Activated T-helper 17 cell treated with anti-CD3 and anti-CD28 coated beads, Interleukin-2, amount 50 U/mL, for 72 hours (primary cell): ENCODE results near the gene RETREG3. TPM values are rescaled to one million over a fixed set of nuclear protein-coding genes. Genes with fewer than 3 reads are reported as not detected.
"Not testable (repeated sequence)": the region's sequence is repeated elsewhere in the genome, so short reads cannot be mapped to it uniquely, and the experiment has no call there.

Experiments
- ATAC-seq: fragments of 150-1000 bp; cut with Tn5 transposase; replicated peaks from 2 replicates; pipeline ENCODE4 v1.10.0; 2021; ENCODE audit warnings: mild to moderate bottlenecking, moderate library complexity
- H3K27ac Mint-ChIP-seq: one replicate; pipeline ENCODE4 v1.8.0; 2022; ENCODE audit warnings: mixed read lengths
- H3K27me3 Mint-ChIP-seq: one replicate; pipeline ENCODE4 v1.8.0; 2022; ENCODE audit warnings: mixed read lengths
- H3K36me3 Mint-ChIP-seq: one replicate; pipeline ENCODE4 v1.8.0; 2022; ENCODE audit warnings: low read depth, mild to moderate bottlenecking, mixed read lengths
- H3K4me1 Mint-ChIP-seq: one replicate; pipeline ENCODE4 v1.8.0; 2022; ENCODE audit warnings: mixed read lengths
- H3K4me3 Mint-ChIP-seq: one replicate; pipeline ENCODE4 v1.8.0; 2022; ENCODE audit warnings: mild to moderate bottlenecking, mixed read lengths
- H3K9me3 Mint-ChIP-seq: one replicate; pipeline ENCODE4 v1.8.0; 2022; ENCODE audit warnings: mixed read lengths
- total RNA-seq, 2 donors: library from RNA; stranded (reverse); gene quantifications; one replicate each; pipeline ENCODE4 v1.2.3, GENCODE V29; 2022

The RETREG3 gene
- total RNA-seq, 2 donors from 2014 or later = 38.5 to 50.7 TPM

DNA sequence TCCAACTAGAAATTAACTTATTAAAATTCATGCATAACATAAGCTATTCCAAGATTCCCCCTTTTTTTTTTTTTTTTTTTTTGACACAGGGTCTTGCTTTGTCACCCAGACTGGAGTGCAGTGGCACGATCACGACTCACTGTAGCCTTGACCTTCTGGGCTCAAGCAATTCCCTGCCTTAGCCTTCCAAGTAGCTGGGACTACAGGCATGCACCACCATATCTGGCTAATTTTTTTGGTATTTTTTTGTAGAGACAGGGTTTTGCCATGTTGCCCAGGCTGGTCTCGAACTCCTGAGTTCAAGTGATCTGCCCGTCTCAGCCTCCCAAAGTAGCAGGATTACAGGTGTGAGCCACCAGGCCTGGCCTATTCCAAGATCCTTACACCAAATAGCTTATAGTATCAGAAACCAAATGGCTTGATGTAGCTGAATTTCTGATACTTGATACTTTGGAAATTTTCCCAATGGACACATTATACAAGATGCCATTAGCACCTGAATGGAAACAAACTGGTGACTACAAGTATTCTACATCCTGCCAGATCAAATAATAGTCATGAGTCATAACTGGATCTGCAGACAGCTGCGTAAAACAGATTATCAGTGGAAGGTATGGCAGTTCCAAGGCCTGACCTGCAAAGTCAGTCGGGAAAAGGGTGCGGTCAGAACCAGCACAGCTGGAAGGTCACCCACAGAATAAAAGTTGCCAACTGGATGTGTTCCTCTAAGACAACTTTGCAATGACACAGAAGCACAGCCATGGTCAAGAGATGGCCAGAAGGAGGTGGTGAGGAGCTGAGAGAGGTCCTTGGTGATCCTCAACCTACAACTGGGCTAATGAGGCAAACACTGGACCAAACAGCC is 14.8 kb upstream of the RETREG3 start:
- Mint-ChIP-seq H3K27me3 (no peaks in the 10 kb centered on the region), H3K4me1 (no peaks in the 10 kb centered on the region), H3K27ac (no peak overlapping the region), H3K4me3 (no peak overlapping the region), H3K36me3 (no peaks in the 10 kb centered on the region), H3K9me3 (no peaks in the 10 kb centered on the region)
- ATAC-seq = no peak

- Mint-ChIP-seq H3K27me3 (no peaks in the 10 kb centered on the region), H3K36me3 (no peaks in the 10 kb centered on the region), H3K9me3 (no peaks in the 10 kb centered on the region), H3K27ac (no peak overlapping the region), H3K4me1 (no peaks in the 10 kb centered on the region), H3K4me3 (no peak overlapping the region)
- ATAC-seq = no peak
Measured at GRCh38 chr17:42623271-42623670, 14.1 kb upstream of the RETREG3 start.

DNA sequence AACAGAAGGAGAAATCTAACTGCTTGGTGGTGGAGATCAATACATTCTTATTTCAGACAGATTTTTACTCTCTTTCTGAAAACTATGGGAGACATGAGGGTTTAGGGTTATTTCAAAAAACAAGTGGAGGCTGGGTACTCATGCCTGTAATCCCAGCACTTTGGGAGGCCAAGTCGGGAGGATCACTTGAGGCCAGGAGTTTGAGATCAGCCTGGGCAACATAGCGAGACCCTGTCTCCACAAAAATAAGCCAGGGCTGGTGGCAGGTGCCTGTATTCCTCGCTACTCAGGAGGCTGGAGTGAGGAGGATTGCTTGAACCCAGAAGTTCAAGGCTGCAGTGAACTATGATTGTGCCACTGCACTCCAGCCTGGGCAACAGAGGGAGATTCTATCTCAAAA is 12.8 kb upstream of the RETREG3 start:
- not testable (repeated sequence) for H3K36me3 Mint-ChIP-seq, H3K4me3 Mint-ChIP-seq, H3K27me3 Mint-ChIP-seq, H3K4me1 Mint-ChIP-seq, H3K27ac Mint-ChIP-seq, H3K9me3 Mint-ChIP-seq, ATAC-seq

DNA sequence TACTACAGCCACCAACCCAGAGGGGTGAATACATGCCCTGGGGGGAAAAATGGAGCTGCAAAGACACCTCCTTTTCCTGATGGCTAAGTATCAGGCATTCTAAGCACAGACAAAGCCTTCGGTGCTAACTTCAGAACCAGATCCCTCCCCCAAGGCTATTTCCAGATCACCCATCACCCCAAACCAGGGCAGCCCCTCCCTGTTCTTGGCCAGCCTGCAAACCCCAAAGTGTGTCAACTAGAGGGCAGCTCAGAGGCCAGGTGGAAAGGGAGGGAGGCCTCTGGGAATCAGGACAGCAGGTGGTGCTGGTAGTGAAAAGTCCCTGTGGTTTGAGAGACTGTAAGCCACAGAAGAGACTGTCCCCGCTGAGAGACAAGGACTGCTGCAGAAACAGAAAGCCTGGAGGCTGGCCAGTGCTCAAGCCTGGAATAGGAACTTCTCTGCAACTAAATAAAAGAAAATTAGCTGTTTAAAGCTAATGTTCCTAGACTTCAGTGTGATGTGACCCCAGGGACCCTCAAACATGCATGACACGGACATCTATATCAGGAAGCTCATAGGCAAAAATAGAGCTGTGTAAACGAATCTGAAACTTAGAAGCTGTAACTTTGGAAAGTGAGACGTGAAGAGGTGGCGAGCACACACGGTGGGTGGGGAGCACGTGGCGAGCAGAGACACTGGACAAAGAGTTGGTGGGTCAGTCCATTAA is 9.4 kb upstream of the RETREG3 start:
- Mint-ChIP-seq H3K36me3 (peaks cover 24% of the 10 kb centered on the region), H3K4me1 (no peaks in the 10 kb centered on the region), H3K27ac (peak overlapping the region; percentile 28), H3K4me3 (no peak overlapping the region), H3K27me3 (no peaks in the 10 kb centered on the region), H3K9me3 (no peaks in the 10 kb centered on the region)
- peak; percentile 57 for ATAC-seq

- no peak overlapping the region for H3K4me3 Mint-ChIP-seq
- H3K36me3 Mint-ChIP-seq = peaks cover 30% of the 10 kb centered on the region
- peak overlapping the region; percentile 28 for H3K27ac Mint-ChIP-seq
- H3K4me1 Mint-ChIP-seq = no peaks in the 10 kb centered on the region
- no peak for ATAC-seq
- H3K27me3 Mint-ChIP-seq = no peaks in the 10 kb centered on the region
- H3K9me3 Mint-ChIP-seq = no peaks in the 10 kb centered on the region
Measured at GRCh38 chr17:42617956-42618431, 8.8 kb upstream of the RETREG3 start.

DNA sequence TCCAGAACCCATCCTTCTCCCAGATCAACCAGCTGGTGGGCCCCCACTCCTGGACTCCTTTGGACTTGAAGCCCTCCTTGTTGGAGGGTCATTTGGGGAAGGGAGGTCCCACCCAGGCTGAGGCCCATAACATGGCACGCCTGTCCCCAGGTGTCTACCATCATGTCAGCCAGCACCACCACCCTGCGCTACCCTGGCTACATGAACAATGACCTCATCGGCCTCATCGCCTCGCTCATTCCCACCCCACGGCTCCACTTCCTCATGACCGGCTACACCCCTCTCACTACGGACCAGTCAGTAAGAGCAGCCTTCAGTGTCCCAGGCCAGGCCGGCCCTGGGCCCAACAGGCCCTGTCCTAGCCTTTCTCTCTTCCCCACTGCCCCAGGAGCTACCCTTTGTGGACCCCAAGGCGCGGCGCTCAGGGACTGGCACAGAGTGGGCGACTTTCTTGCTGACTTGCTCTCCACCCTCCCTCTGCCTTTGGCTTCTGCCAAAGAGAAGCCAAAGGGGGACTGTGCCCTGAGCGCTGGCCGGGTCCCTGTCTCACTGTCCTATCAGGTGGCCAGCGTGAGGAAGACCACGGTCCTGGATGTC is 4.6 kb upstream of the RETREG3 start:
- Mint-ChIP-seq H3K9me3 (no peaks in the 10 kb centered on the region), H3K27ac (no peak overlapping the region), H3K4me3 (no peak overlapping the region), H3K36me3 (peaks cover 48% of the 10 kb centered on the region), H3K4me1 (no peaks in the 10 kb centered on the region), H3K27me3 (no peaks in the 10 kb centered on the region)
- no peak for ATAC-seq

GRCh38 chr17:42612013-42612412 is 2.8 kb upstream of the RETREG3 start:
- Mint-ChIP-seq H3K4me3 (no peak overlapping the region), H3K4me1 (no peaks in the 10 kb centered on the region), H3K36me3 (peaks cover 48% of the 10 kb centered on the region), H3K9me3 (no peaks in the 10 kb centered on the region), H3K27ac (no peak overlapping the region), H3K27me3 (no peaks in the 10 kb centered on the region)
- no peak for ATAC-seq

DNA sequence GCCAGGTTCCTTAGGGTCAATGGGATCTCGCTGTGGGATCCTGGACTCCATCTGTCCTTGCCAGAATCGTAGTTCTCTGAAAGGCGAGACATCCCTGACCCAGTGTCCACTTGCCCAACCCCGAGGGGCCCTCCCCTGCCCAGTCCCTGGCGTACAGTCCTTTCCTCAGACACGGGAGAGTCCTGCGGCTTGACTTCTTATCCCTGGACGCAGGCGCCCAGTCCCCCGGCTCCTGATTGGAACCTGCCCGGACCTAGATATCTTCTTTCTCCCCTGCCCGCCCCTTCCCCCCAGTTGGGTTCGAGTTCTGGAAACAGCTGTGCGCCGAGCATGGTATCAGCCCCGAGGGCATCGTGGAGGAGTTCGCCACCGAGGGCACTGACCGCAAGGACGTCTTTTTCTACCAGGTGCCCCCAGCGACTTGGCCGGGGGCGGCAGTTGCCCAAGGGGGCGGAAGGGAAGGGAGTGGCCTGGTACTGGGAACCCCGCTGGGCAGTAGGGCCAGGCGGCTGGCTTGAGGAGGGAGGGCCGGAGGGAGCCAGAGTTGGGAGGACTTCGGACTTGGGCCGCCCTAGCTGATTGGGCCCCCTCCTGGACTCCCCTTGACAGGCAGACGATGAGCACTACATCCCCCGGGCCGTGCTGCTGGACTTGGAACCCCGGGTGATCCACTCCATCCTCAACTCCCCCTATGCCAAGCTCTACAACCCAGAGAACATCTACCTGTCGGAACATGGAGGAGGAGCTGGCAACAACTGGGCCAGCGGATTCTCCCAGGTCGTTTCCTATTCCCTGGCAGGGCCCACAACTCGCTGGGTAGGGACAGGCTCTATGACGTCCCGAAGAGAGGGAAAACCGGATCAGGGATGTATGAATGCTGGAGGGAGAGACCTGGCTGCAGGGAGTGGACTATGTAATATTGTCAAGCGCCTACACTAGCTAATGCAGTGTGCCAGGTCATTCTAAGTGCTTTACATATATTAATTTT is 934 bp upstream of the RETREG3 start:
- Mint-ChIP-seq H3K36me3 (peaks cover 56% of the 10 kb centered on the region), H3K4me3 (peak overlapping the region; percentile 96), H3K27ac (peak overlapping the region; percentile 94)
- H3K27me3 Mint-ChIP-seq, H3K4me1 Mint-ChIP-seq, H3K9me3 Mint-ChIP-seq: not testable (repeated sequence)
- ATAC-seq = peak; percentile 1

- peaks cover 56% of the 10 kb centered on the region for H3K36me3 Mint-ChIP-seq
- no peaks in the 10 kb centered on the region for H3K9me3 Mint-ChIP-seq
- H3K27ac Mint-ChIP-seq = peak overlapping the region; percentile 94
- no peaks in the 10 kb centered on the region for H3K27me3 Mint-ChIP-seq
- ATAC-seq = peak; percentile 60
- H3K4me1 Mint-ChIP-seq = peaks cover 8% of the 10 kb centered on the region
- H3K4me3 Mint-ChIP-seq = peak overlapping the region; percentile 96
Measured at GRCh38 chr17:42608305-42609181, 631 bp downstream of the RETREG3 start.

DNA sequence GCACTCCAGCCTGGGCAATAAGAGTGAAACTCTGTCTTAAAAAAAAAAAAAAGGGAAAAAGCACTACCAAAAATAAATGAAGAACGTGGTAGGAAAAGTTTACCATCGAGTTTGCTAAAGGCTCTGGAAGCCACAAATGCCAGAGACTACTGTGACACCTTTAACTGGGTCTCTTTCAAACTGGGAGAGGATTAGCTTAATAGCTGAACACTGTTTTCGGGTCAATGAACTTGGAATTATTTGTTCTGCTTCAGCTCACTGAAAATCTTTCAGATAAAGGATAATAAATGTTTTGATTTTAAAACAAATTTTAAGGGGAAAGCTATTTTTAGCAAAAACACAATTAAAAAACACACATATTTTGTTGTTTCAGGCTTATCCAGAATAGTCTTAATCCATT is 1.4 kb downstream of the RETREG3 start:
- H3K36me3 Mint-ChIP-seq = peaks cover 55% of the 10 kb centered on the region
- ATAC-seq = no peak
- H3K27me3 Mint-ChIP-seq = no peaks in the 10 kb centered on the region
- H3K27ac Mint-ChIP-seq = no peak overlapping the region
- peaks cover 13% of the 10 kb centered on the region for H3K4me1 Mint-ChIP-seq
- H3K9me3 Mint-ChIP-seq = no peaks in the 10 kb centered on the region
- peak overlapping the region; percentile 96 for H3K4me3 Mint-ChIP-seq

- Mint-ChIP-seq H3K4me3 (no peak overlapping the region), H3K27me3 (no peaks in the 10 kb centered on the region), H3K4me1 (peaks cover 22% of the 10 kb centered on the region)
Measured at GRCh38 chr17:42603318-42603717, 5.9 kb downstream of the RETREG3 start.

GRCh38 chr17:42598905-42599304 is 10.3 kb downstream of the RETREG3 start:
- Mint-ChIP-seq H3K27ac (peak overlapping the region; percentile 35), H3K36me3 (peaks cover 60% of the 10 kb centered on the region), H3K4me3 (peak overlapping the region; percentile 13), H3K27me3 (no peaks in the 10 kb centered on the region), H3K9me3 (no peaks in the 10 kb centered on the region), H3K4me1 (peaks cover 19% of the 10 kb centered on the region)
- no peak for ATAC-seq

More at GRCh38 chr17:42603318-42603717, 5.9 kb downstream of the RETREG3 start:
- H3K36me3 Mint-ChIP-seq = peaks cover 63% of the 10 kb centered on the region
- H3K9me3 Mint-ChIP-seq = no peaks in the 10 kb centered on the region
- no peak for ATAC-seq
- H3K27ac Mint-ChIP-seq = no peak overlapping the region

GRCh38 chr17:42596386-42596785 is 12.8 kb downstream of the RETREG3 start:
- H3K4me1 Mint-ChIP-seq = peaks cover 15% of the 10 kb centered on the region
- no peak overlapping the region for H3K4me3 Mint-ChIP-seq
- H3K27me3 Mint-ChIP-seq = no peaks in the 10 kb centered on the region
- H3K36me3 Mint-ChIP-seq = peaks cover 62% of the 10 kb centered on the region
- no peaks in the 10 kb centered on the region for H3K9me3 Mint-ChIP-seq
- H3K27ac Mint-ChIP-seq = no peak overlapping the region
- no peak for ATAC-seq
